Left renal cortex interstitium (tissue), 4 donors: ENCODE data around the gene ANKRD37. TPM values are rescaled to one million over a fixed set of nuclear protein-coding genes. Genes with fewer than 3 reads are reported as not detected.

ENCODE experiments used
- DNase-seq, 4 donors: peaks; one replicate each; pipeline ENCODE4 v3.0.0-alpha.2; 2013; ENCODE audit warnings: low read depth in 4 of 4, low spot score in 2 of 4, missing footprints in 1 of 4
- polyA plus RNA-seq, 4 donors: library from polyadenylated mRNA; unstranded; fragments of 120-200 nt; gene quantifications; one replicate each; pipeline ENCODE4 v1.2.1, GENCODE V29; 2013; ENCODE audit not compliant: insufficient read length in 4 of 4

The ANKRD37 gene
- polyA plus RNA-seq, 4 donors = 10.8 to 14.2 (median 12.4) TPM

DNA sequence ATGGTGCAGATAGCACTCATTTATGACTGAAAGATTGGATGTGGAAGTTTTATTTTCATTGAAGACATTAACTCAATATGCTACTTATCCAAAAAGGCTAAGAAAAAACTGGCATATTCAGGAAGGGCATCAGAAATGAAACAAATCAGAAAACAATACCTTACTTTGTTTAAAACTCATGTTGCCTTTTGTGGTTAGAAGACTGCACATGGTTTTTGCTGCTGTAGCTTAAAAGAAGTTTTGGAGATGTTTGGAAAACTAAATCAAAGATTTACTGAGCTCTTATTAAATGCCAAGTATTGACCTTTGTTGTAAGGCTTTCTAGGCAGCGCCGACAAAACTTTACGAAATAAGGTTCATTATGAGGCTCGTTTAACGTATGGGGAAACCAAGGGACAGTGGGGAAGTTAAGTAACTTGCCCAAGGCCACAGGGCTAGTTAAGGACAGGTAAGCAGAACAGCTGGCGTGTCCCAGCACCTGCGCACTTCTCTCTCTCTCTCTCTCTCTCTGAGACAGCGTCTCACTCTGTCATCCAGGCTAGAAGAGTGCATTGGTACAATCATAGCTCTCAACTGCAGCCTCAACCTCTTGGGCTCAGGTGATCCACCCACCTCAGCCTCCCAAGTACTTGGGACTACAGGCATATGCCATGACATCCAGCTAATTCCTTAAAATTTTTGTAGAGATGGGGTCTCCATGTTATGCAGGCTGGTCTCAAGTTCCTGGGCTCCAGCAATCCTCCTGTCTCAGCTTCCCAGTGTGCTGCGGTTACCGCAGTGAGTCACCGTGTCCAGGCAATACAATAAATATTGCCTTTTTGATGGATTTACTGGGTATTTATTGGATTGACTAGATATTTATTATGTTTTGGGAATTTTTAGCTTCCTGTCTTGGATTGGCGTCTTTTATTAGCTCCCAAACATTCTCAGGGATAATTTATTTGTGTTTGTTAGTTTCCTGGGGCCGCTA is 17.0 kb upstream of the ANKRD37 start:
- DNase-seq = no peak

DNA sequence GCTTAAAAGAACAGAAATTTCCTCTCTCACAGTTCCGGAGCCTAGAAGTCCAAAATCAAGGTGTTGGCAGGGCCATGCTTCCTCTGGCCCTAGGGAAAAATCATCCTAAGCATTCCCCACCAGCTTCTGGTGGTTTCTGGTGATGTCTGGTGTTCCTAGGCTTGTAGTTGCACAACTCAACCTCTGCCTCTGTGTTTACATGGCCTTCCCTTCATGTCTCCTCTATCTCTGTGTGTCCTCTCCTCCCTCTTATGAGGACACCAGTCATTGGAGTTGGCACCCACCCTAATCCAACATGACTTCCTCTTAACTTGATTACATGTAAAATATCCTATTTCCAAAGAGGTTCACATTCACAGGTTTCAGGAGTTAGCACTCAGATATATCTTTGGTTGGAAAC is 16.3 kb upstream of the ANKRD37 start:
- no peak for DNase-seq

DNA sequence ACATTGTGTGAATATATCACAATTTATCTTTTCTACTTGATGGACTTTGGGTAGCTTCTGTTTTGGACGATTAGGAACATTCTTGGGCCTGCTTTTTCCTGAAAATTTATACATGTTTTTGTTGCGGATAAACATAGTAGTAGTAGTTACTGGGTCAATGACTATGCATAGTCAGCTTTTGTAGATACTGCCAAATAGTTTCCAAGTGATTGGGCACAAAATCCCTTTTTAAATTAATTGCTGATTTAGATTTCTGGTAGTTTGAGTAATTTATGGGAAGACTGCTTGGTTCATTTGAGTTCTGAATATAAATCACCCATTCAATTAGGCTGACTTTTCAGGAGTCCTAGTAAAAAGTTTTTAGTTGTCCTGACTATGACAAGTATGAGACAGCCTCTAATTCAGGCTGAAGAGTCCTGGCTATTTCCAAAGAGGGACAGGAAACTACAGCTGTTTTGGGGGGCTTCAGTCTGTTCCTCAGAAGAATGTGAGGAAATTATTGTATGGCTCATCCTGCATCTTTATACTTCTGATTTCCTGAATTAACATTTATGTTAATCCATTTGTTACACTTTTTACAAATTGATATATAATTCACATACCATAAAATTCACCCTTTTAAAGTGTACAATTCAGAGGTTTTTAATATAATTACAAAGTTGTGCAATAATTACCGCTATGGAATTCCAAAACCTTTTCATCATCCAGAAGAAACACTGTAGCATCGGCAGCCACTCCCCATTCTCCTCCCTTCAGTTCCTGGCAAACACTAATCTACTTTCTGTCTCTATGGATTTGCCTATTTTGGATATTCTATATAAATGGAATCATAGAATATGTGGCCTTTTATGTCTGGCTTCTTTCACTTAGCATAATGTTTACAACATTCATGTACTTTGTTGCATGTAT is 15.1 kb upstream of the ANKRD37 start:
- no peak for DNase-seq

DNA sequence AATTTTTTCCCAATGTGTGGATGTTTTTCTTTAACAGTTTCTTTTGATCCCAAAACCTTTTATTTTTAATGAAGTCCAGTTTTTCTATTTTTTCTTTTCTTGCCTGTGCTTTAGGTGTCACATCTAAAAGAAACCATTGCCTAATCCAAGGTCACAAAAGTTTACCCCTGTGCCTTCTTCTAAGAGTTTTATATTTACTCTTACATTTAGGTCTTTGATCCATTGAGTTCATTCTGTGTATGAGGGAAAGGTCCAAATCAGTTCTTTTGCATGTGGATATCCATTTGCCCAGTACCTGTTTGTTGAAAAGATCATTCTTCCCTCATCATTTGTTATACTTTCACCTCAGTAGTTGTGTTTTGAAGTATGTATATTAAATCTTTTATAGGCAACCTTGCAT is 13.9 kb upstream of the ANKRD37 start:
- no peak for DNase-seq

DNA sequence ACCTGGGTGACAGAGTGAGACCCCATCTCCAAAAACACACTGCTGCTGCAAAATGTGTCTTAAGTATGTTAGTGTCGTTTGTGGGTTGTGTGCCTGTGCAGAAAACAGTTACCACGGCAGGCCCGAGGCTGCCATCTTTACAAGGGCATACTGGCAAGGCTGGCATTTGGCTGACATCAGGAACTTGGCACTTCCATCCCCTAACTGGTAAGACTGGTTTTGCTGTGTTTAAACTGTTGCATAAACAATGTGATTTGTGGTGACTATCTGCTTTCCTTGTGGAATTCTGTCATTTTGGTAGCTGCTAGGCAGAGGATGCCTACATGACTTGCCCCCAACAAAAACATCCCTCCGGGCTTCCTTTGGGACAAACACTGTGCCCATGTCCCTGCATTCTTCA is 13.2 kb upstream of the ANKRD37 start:
- DNase-seq = no peak

DNA sequence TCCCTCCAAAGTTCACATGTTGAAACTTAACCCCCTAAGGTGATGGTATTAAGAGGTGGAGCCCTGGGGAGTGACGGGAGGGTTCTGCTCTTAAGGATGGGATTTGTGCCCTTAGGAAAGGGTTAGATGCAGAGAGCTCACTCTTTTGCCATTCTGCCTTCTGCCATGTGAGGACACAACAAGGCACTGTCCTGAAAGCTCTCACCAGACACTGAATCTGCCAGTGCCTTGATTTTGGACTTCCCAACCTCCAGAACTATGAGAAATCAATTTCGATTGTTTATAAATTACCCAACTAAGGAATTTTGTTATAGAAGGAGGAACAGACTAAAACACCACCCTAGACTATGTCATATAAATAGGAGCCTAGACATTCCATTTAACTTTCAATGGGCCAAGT is 12.6 kb upstream of the ANKRD37 start:
- DNase-seq = no peak

DNA sequence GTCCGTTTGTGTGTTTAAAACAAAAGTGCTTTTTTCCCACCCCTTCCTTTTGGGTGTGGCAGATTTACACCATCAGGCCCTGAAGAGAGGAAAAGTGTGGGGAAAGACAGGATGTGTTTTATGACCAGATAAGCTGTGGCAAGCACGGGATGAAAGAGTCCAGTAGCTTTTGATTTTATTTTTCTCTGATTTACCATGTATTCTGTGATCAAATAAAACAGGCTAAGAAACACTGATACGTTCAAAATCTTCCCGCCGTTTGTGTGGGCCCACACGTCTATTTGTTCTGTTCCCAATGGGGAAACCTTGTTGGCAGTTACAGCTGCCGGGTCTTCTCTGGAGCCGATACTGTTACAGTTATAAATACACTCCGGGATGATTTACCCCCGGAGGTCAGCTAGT is 11.7 kb upstream of the ANKRD37 start:
- DNase-seq = no peak

DNA sequence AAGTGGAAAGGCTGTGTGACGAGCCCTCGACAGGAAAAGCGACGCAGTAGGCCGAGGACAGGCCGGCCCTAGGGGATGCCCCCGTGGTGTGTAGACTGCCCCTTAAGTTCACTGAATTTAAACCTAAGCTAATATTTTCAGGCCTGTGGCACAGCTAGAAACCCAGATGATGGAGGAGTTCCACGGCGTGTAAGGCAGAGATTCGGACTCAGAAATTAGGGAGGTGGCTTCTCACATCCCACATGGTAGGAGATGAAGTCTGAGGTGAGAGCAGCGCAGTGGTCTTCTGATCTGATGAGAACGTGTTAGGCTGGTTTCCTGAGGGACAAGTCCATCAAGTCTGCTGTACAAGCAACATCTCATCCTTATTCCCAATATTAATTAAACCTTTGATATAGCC is 8.7 kb upstream of the ANKRD37 start:
- no peak for DNase-seq

DNA sequence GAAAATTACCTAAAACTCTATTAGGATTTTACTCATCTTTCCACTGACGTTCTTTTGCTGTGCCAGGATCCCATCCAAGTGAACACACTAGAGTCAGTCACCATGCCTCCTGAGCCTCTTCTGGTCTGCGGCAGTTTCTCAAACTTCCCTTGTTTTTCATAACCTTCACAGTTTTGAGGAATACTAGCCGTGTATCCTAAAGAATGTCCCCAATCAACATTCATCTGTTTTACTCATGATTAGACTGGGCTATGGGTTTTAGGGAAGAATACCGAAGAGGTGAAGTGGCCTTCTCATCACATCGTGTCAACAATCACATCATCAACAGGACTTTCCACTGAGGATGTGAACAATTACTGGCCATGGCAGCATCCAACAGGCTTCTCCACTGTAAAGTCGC is 5.7 kb upstream of the ANKRD37 start:
- no peak for DNase-seq

DNA sequence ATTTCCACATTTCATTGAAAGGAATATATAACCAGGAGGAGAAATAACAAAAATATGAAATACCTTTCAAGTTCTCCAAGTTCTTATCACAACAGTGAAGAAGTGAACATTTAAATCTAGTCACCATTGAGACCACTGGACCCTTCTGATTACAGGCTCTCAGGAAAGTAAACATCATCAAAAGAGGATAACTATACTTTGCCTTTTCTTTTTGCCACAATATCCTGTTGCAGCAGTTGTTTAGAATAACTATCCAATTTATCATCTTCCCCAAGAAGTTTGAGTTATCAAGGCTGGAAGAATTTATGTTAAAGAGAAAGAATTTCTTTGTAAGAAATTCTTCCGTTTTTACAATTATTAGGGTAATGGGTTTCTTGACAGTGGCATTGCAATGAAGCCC is 4.5 kb upstream of the ANKRD37 start:
- no peak for DNase-seq

DNA sequence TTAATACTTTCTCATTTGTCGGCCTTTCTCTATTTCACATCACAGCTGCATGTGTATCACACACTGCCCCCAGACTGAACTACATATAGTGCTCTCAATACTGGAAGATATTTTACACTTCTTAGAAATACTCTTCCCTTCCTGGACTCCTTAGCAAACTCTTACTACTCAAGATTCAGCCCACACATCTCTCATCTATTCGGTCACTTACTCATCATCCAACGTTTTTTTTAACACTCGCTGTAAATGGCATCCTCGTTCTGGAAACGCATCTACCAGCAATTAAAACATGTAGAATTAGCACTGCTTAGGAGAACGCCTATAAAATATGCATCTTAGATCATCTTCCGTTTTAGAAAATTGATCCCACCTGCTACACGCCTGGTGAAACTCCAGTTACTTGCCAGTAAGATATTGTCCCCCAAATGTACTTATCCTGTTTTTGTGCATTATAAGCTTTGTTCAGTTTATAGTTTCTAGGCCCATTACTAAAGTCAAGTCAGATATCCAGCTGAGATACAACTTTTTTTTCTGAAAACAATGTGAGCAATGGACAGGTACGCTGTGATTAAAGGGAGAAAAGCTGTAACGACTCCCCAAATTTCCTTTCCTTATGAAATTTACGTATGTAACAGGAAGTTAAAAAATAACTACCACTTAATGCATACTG is 1.9 kb upstream of the ANKRD37 start:
- DNase-seq = no peak

DNA sequence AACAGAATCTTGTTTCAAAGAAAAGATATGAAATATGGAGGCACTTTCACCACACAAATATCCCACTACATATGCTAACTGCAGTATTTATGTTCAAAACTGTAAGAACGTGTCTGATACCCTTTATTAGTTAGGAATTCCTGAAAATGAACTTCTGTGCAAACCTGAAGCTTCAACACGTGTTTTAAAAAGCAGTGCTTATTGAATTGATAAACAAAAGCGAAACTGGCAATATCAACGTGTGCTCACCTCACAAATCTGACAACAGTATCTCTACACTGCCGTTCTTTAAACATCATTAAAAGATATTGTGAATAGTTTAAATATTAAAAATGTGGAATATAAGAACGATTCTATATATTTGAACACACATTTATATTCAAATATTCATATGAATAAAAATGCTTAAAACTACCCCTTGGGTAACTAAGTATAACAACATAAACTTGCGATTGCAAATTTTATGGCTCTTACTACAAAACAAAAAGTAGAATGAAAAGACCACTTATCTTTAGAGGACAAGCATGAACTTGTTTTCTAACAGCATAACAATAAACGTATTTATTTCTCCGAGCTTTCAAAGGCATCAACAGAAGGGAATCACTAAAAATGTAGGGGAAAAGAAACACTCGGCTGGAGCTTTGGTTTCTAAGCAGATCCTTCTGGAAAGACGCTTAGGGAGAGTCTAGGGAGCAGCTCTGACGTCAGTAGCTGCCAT is 1.2 kb upstream of the ANKRD37 start, which contains the start of gene LRP2BP:
TSS of gene LRP2BP (minus strand) at position 687 of the 718 bp plus-strand sequence. CDS start 17,738 bp downstream, outside the sequence.
- peak in 2 of 4 donors; percentile 68 to 78 for DNase-seq

DNA sequence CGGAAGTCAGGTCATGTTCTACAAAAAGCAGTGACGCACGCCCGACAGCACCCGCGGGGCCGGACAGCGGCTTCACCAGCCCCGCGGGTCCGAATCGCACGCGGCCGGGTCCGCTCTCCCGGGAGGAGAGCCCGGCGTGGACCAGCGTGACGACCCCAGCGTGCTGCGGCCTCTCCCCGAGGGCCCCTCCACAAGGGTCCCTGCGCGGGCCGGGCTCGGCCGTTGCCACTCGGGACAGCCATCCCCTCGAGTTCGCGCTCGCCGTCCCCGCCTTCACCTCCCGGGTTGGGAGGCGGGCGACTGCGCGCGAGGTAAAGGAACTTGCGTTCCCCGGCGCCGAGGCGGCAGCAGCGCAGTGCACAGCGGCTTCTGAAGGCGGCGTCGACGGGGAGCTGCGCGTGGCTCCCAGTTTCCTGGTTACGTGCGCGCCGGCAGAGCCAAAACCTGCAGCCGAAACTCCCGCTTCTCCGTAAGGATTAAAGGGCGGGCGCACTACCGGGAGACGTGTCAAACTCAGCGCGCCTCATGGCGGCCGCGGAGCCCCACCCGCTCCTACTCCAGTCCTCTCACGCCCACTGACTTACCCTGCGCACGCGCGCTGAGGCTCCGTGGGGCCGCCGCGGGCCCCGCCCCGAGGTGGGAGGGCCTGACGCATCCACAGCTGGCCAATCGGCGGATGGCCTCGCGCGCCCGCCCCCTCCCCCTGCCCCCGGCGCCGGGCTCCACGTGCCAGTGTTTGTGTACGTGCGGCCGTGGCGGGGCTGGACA is 501 bp upstream of the ANKRD37 start:
- DNase-seq = peak; percentile 86 to 95 (median 90)

DNA sequence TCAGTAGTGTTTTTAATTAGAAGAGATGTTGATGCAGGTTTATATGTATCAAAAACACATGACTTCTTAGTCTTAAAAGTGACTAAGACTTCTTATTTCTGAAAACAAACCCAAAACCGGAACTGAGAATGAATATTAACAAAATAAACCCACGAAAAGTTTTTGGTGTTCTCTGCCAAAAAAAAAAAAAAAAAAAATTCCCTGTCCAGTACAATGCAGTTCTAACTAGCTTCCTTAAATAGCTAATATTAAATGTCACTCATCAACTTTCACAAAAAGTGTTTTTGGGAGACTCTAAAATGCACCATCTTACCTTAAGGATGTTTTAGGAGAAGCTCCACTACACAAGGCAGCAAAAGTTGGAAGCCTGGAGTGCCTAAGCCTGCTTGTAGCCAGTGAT is 2.0 kb downstream of the ANKRD37 start:
- no peak for DNase-seq

DNA sequence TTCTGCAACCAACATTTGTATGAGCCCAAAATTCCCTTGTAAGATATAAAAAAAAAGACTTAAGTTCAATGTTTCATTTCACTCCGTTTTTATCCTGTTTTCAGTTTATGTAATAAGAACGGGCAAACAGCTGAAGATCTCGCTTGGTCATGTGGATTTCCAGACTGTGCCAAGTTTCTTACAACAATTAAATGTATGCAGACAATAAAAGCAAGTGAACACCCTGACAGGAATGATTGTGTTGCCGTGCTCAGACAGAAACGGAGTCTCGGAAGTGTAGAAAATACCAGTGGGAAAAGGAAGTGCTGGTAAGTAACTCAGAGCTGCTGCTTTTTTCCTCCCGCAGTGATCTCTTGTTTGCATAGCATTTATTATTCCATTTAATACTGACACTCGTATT is 2.8 kb downstream of the ANKRD37 start:
- DNase-seq = no peak

DNA sequence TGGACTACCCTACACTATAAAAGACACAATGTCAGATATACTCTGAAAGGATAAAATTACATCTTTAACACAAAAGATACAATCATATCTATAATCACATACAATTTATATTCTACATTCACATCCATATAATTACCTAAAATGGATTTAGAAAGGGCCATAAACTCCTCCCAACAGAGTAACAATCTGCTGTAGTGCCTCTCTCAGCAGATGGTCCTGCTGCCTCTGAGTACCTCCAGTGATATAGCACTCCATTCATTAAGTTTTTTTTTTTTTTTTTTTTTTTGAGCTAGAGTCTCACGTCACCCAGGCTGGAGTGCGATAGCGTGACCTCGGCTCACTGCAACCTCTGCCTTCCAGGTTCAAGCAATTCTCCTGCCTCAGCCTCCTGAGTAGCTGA is 7.4 kb downstream of the ANKRD37 start:
- DNase-seq = no peak

DNA sequence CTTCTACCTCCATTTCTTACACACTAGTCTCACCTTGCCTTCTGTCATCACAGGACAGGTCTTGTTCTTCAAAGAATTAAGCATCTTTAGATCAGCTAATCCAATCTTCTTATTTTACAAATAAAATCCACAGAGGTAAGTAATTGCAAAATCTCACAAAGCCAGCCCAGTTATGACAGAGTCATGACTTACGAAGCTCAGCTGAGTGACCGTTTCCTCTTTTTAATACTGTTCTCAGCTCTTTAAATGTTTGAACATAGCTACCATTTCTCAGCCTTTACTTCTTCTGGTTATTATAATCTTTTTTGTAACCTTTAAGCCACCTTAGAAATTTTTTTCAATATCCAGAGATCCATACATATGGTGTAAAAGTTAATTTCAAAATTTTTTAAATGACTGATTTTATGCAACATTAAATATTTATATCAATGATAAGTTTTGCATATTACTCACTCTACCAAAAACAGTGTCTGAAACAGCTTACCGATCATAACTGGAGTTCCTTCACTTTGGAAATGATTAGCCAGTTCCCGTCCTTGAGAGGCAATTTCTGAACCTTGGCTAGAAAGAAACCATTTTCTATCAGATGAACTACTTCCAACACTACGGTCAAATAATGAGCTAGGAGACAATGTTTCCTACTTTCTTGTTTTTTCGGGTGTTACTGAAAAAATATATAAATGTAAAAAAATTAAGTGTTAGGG is 8.8 kb downstream of the ANKRD37 start:
- no peak for DNase-seq

DNA sequence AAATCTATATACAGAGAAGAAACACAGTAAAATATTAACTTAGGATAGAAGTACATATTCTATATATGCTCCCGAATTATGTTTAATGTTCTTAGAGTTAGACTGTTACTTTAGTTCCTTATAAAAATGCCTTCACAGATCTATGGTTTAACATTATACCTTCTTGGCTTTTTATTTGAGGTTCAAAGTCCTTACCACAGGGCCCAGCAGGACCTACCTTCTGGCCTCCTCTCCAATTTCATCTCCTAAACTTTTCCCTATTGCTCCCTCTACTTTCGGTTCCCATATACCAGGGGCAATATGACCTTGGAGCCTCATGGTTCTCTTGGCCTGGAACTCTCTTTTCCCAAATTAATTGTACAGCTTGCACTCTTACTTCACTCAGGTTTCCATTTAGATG is 11.8 kb downstream of the ANKRD37 start:
- DNase-seq = no peak

DNA sequence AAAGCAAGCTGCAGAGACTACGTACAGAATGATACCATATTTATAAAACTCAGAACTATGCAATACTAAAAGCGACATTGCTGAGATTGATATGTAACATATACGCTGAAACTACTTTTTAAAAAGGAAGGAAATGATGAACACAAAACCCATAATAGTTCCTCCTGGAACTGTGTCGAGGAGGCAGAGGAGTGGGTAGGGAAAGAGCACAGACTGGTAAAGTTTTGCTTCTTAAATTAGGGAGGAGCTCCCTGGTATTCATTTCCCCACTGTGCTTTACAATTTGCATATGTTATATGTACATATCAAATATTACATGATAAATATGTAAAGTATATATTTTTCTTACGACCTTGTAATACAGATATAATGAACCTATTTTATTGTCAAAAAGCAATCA is 15.2 kb downstream of the ANKRD37 start:
- DNase-seq = no peak
